Endodermal cell (in vitro differentiated cells): ENCODE results near the gene FXYD1. TPM values are rescaled to one million over a fixed set of nuclear protein-coding genes. Genes with fewer than 3 reads are reported as not detected.

ENCODE experiments used
- DNase-seq: peaks from one replicate; pipeline ENCODE4 v3.0.0-alpha.2; 2017
- H3K27ac ChIP-seq: 2 replicates; pipeline ENCODE4 v1.5.1; 2013; ENCODE audit warnings: mild to moderate bottlenecking, low read depth, low read length, moderate library complexity
- H3K27me3 ChIP-seq: 2 replicates; pipeline ENCODE4 v1.6.1; 2013; ENCODE audit warnings: mild to moderate bottlenecking, low read length, moderate library complexity; ENCODE audit not compliant: insufficient read depth, control insufficient read depth, poor library complexity, severe bottlenecking
- H3K36me3 ChIP-seq: 2 replicates; pipeline ENCODE4 v1.7.0; 2013; ENCODE audit warnings: mild to moderate bottlenecking, low read length, moderate library complexity; ENCODE audit not compliant: control insufficient read depth, insufficient read depth
- H3K4me1 ChIP-seq: one replicate; pipeline ENCODE4 v1.7.0; 2013; ENCODE audit warnings: low read length; ENCODE audit not compliant: control insufficient read depth, insufficient read depth
- H3K4me3 ChIP-seq: 2 replicates; pipeline ENCODE4 v1.5.1; 2013; ENCODE audit warnings: mild to moderate bottlenecking, low read length, moderate library complexity
- H3K9ac ChIP-seq: 2 replicates; pipeline ENCODE4 v1.6.1; 2013; ENCODE audit warnings: mild to moderate bottlenecking, low read length, moderate library complexity; ENCODE audit not compliant: poor library complexity, severe bottlenecking; ENCODE audit errors: extremely low read depth
- H3K9me3 ChIP-seq: 2 replicates; pipeline ENCODE4 v1.6.1; 2013; ENCODE audit warnings: mild to moderate bottlenecking, low read length, moderate library complexity; ENCODE audit not compliant: control insufficient read depth
- H3K27ac Mint-ChIP-seq: 2 replicates; pipeline ENCODE4 v1.8.0; 2020; ENCODE audit warnings: mixed read lengths
- H3K27me3 Mint-ChIP-seq: 2 replicates; pipeline ENCODE4 v1.8.0; 2021; ENCODE audit warnings: mild to moderate bottlenecking, mixed read lengths; ENCODE audit not compliant: insufficient read depth
- H3K36me3 Mint-ChIP-seq: 2 replicates; pipeline ENCODE4 v1.8.0; 2020; ENCODE audit warnings: low read depth, mixed read lengths
- H3K4me1 Mint-ChIP-seq: 2 replicates; pipeline ENCODE4 v1.8.0; 2020; ENCODE audit warnings: mixed read lengths
- H3K4me3 Mint-ChIP-seq: 2 replicates; pipeline ENCODE4 v1.8.0; 2020; ENCODE audit warnings: mild to moderate bottlenecking, moderate library complexity, mixed read lengths
- H3K9me3 Mint-ChIP-seq: 2 replicates; pipeline ENCODE4 v1.8.0; 2020; ENCODE audit warnings: mild to moderate bottlenecking, mixed read lengths
- CTCF ChIP-seq: fragments of 200-600 bp; sonication (generic); conservative IDR thresholded peaks from 2 replicates; pipeline ENCODE4 v1.5.0; 2021; ENCODE audit warnings: antibody characterized with exemption, mild to moderate bottlenecking
- WGBS, 2 experiments: methylation state at CpG; one replicate each; pipeline versions ENCODE4 v1.1.5 to v1.1.7; 2013; ENCODE audit warnings: missing lambda C conversion rate in 2 of 2, mixed read lengths in 1 of 2; ENCODE audit not compliant: insufficient coverage in 1 of 2, insufficient read length in 1 of 2; 5-methylcytosine and 5-hydroxymethylcytosine counted together
- total RNA-seq, 2 donors: library from RNA; stranded (reverse); fragmentation: NEBNext Ultra II Directional in 1 of 2; extraction: Animal tissue kit (Norgen Biotek cat#: 25700) in 1 of 2; gene quantifications; 2 replicates in 1 of 2; 3 replicates in 1 of 2; pipeline ENCODE4 v1.2.1, GENCODE V29; 2021

FXYD1 gene
- total RNA-seq, 2 donors from 2014 or later = 0.75 TPM; not detected in 1

GRCh38 chr19:35142606-35143230 is 4.1 kb downstream of the FXYD1 start:
- TF ChIP-seq CTCF = peak; percentile 83
- no peak overlapping the region for H3K27ac Mint-ChIP-seq
- no peaks in the 10 kb centered on the region for H3K9me3 ChIP-seq
- H3K36me3 Mint-ChIP-seq = no peaks in the 10 kb centered on the region
- peaks cover 11% of the 10 kb centered on the region for H3K4me1 Mint-ChIP-seq
- peaks cover 42% of the 10 kb centered on the region for H3K27me3 Mint-ChIP-seq
- peak overlapping the region; percentile 73 for H3K4me3 ChIP-seq
- H3K27me3 ChIP-seq = peaks cover 53% of the 10 kb centered on the region
- H3K27ac ChIP-seq = no peak overlapping the region
- H3K9me3 Mint-ChIP-seq = no peaks in the 10 kb centered on the region
- WGBS, 2 experiments = 0% methylated on average over 9 to 32 of the region's 46 CpGs
- H3K36me3 ChIP-seq = no peaks in the 10 kb centered on the region
- peak overlapping the region; percentile 47 for H3K4me3 Mint-ChIP-seq
- no peak overlapping the region for H3K9ac ChIP-seq
- H3K4me1 ChIP-seq = no peaks in the 10 kb centered on the region
- DNase-seq = peak; percentile 94

GRCh38 chr19:35143231-35143715 is 4.6 kb downstream of the FXYD1 start, which contains the start of gene FXYD7:
Gene FXYD7 (plus strand): TSS chr19:35143255. CDS start chr19:35143334, 79 bp downstream.
- WGBS, 2 experiments = 7% methylated on average over 30 of the region's 31 CpGs; no CpG with 5 or more reads in 1 of the 2 experiments
- Mint-ChIP-seq H3K27ac (no peak within 1 kb of the TSS), H3K27me3 (peaks cover 42% of the 10 kb centered on the region), H3K4me3 (peak within 1 kb of the TSS; percentile 47), H3K4me1 (peaks cover 11% of the 10 kb centered on the region), H3K36me3 (no peaks in the 10 kb centered on the region), H3K9me3 (no peaks in the 10 kb centered on the region)
- DNase-seq = peak; percentile 75
- H3K27ac ChIP-seq = no peak within 1 kb of the TSS
- H3K4me1 ChIP-seq = no peaks in the 10 kb centered on the region
- no peak within 1 kb of the TSS for H3K9ac ChIP-seq
- H3K27me3 ChIP-seq = peaks cover 53% of the 10 kb centered on the region
- peak within 1 kb of the TSS; percentile 73 for H3K4me3 ChIP-seq
- peak; percentile 42 for TF ChIP-seq CTCF
- no peaks in the 10 kb centered on the region for H3K36me3 ChIP-seq
- no peaks in the 10 kb centered on the region for H3K9me3 ChIP-seq

- Histone ChIP-seq H3K4me3 (no peak overlapping the region), H3K27me3 (peaks cover 53% of the 10 kb centered on the region), H3K27ac (no peak overlapping the region), H3K36me3 (no peaks in the 10 kb centered on the region), H3K4me1 (no peaks in the 10 kb centered on the region), H3K9ac (no peak overlapping the region), H3K9me3 (no peaks in the 10 kb centered on the region)
- peaks cover 11% of the 10 kb centered on the region for H3K4me1 Mint-ChIP-seq
- H3K36me3 Mint-ChIP-seq = no peaks in the 10 kb centered on the region
- peaks cover 42% of the 10 kb centered on the region for H3K27me3 Mint-ChIP-seq
- no peak overlapping the region for H3K27ac Mint-ChIP-seq
- no peak for TF ChIP-seq CTCF
- DNase-seq = no peak
- no peak overlapping the region for H3K4me3 Mint-ChIP-seq
- 28 to 30% methylated on average over 2 to 3 of the region's 3 CpGs for WGBS, 2 experiments
- no peaks in the 10 kb centered on the region for H3K9me3 Mint-ChIP-seq
Observed at GRCh38 chr19:35143818-35144217, 5.2 kb downstream of the FXYD1 start.
